Thymus (tissue), 11 donors: ENCODE results near the gene OR51B2. TPM values are rescaled to one million over a fixed set of nuclear protein-coding genes. Genes with fewer than 3 reads are reported as not detected.

ENCODE experiments used
- DNase-seq, 9 donors: peaks; one replicate each; pipeline ENCODE4 v3.0.0-alpha.2; 2013; ENCODE audit warnings: low spot score in 9 of 9, low read depth in 6 of 9, missing footprints in 1 of 9
- H3K27ac ChIP-seq, 2 donors: one replicate each; pipeline ENCODE4 v1.5.1; 2013; ENCODE audit warnings: control low read depth in 1 of 2, low read depth in 1 of 2, low read length in 1 of 2, mild to moderate bottlenecking in 1 of 2, moderate library complexity in 1 of 2
- H3K27me3 ChIP-seq, 2 donors: one replicate each; pipeline ENCODE4 v1.5.1; 2013; ENCODE audit warnings: low read length in 1 of 2; ENCODE audit not compliant: control insufficient read depth in 2 of 2, insufficient read depth in 1 of 2
- H3K36me3 ChIP-seq, 2 donors: one replicate each; pipeline ENCODE4 v1.5.1; 2013; ENCODE audit warnings: low read length in 1 of 2, mild to moderate bottlenecking in 1 of 2, moderate library complexity in 1 of 2; ENCODE audit not compliant: control insufficient read depth in 2 of 2, insufficient read depth in 2 of 2
- H3K4me1 ChIP-seq, 2 donors: one replicate each; pipeline ENCODE4 v1.5.1; 2013; ENCODE audit warnings: low read length in 2 of 2; ENCODE audit not compliant: control insufficient read depth in 2 of 2, insufficient read depth in 2 of 2
- H3K4me3 ChIP-seq, 2 donors: one replicate each; pipeline ENCODE4 v1.5.1; 2013; ENCODE audit warnings: low read length in 2 of 2, control low read depth in 1 of 2, mild to moderate bottlenecking in 1 of 2
- H3K9me3 ChIP-seq, 2 donors: one replicate each; pipeline ENCODE4 v1.5.1; 2013; ENCODE audit warnings: low read length in 1 of 2, mild to moderate bottlenecking in 1 of 2; ENCODE audit not compliant: control insufficient read depth in 2 of 2, insufficient read depth in 1 of 2
- WGBS: extraction: QIAGEN DNeasy Blood & Tissue Kit; methylation state at CpG from one replicate; pipeline ENCODE4 v1.1.7; 2013; 5-methylcytosine and 5-hydroxymethylcytosine counted together
- polyA plus RNA-seq: library from polyadenylated mRNA; stranded (reverse); fragments of 200-250 nt; gene quantifications from one replicate; pipeline ENCODE4 v1.2.3, GENCODE V29; 2013
- total RNA-seq: library from RNA; stranded (reverse); fragments of 120-200 nt; gene quantifications from one replicate; pipeline ENCODE4 v1.2.4, GENCODE V29; 2013
- donor health status: healthy.

OR51B2 gene
- total and polyA plus RNA-seq, 2 donors = 0.07 TPM; not detected in 1

- H3K27ac ChIP-seq = no peak overlapping the region
- WGBS = 31% methylated on average over 3 of the region's 3 CpGs
- peak in 2 of 9 donors; percentile 4 to 27 for DNase-seq
- H3K4me3 ChIP-seq = no peak overlapping the region
- no peaks in the 10 kb centered on the region for H3K4me1 ChIP-seq
- no peaks in the 10 kb centered on the region for H3K9me3 ChIP-seq
- H3K27me3 ChIP-seq = no peaks in the 10 kb centered on the region
- no peaks in the 10 kb centered on the region for H3K36me3 ChIP-seq
Measured at GRCh38 chr11:5280582-5281102, 43.5 kb downstream of the OR51B2 start.

- Histone ChIP-seq H3K9me3 (no peaks in the 10 kb centered on the region), H3K27ac (no peak overlapping the region), H3K27me3 (no peaks in the 10 kb centered on the region), H3K36me3 (no peaks in the 10 kb centered on the region), H3K4me1 (no peaks in the 10 kb centered on the region), H3K4me3 (no peak overlapping the region)
- no peak for DNase-seq
- 93% methylated on average over 4 of the region's 4 CpGs for WGBS
Measured at GRCh38 chr11:5279471-5280090, 44.5 kb downstream of the OR51B2 start.

GRCh38 chr11:5277807-5278382 lies 46.2 kb downstream of the OR51B2 start:
- Histone ChIP-seq H3K27me3 (no peaks in the 10 kb centered on the region), H3K4me3 (no peak overlapping the region), H3K36me3 (no peaks in the 10 kb centered on the region), H3K27ac (no peak overlapping the region), H3K9me3 (no peaks in the 10 kb centered on the region), H3K4me1 (no peaks in the 10 kb centered on the region)
- no peak for DNase-seq
- 45% methylated on average over 1 of the region's 1 CpG for WGBS

GRCh38 chr11:5276697-5277096 lies 47.4 kb downstream of the OR51B2 start:
- Histone ChIP-seq H3K36me3 (no peaks in the 10 kb centered on the region), H3K27ac (no peak overlapping the region), H3K27me3 (no peaks in the 10 kb centered on the region), H3K4me3 (no peak overlapping the region), H3K4me1 (no peaks in the 10 kb centered on the region), H3K9me3 (no peaks in the 10 kb centered on the region)
- WGBS = 88% methylated on average over 2 of the region's 2 CpGs
- DNase-seq = no peak

GRCh38 chr11:5275369-5276110 lies 48.6 kb downstream of the OR51B2 start:
- Histone ChIP-seq H3K27me3 (no peaks in the 10 kb centered on the region), H3K27ac (no peak overlapping the region), H3K4me1 (no peaks in the 10 kb centered on the region), H3K4me3 (no peak overlapping the region), H3K9me3 (no peaks in the 10 kb centered on the region), H3K36me3 (no peaks in the 10 kb centered on the region)
- no peak for DNase-seq
- WGBS = 95% methylated on average over 6 of the region's 6 CpGs

- no peak for DNase-seq
- 92% methylated on average over 5 of the region's 5 CpGs for WGBS
Measured at GRCh38 chr11:5274395-5274794, 49.7 kb downstream of the OR51B2 start.

More at GRCh38 chr11:5274395-5274794, 49.7 kb downstream of the OR51B2 start:
- Histone ChIP-seq H3K27ac (no peak overlapping the region), H3K4me1 (no peaks in the 10 kb centered on the region), H3K27me3 (no peaks in the 10 kb centered on the region), H3K9me3 (no peaks in the 10 kb centered on the region), H3K36me3 (no peaks in the 10 kb centered on the region), H3K4me3 (no peak overlapping the region)

Other genes starting within 250 kb of the OR51B2 start
- not detected for gene OR52A5, start 185.9 kb downstream of the OR51B2 start, total RNA-seq
- not detected for gene OR52A5, start 185.9 kb downstream of the OR51B2 start, polyA plus RNA-seq
- not detected for gene OR52A1, start 169.5 kb downstream of the OR51B2 start, total RNA-seq
- not detected for gene OR52A1, start 169.5 kb downstream of the OR51B2 start, polyA plus RNA-seq
- not detected for gene OR51V1, start 123.6 kb downstream of the OR51B2 start, total RNA-seq
- gene OR51V1, start 123.6 kb downstream of the OR51B2 start, polyA plus RNA-seq = not detected
- gene HBB, start 97.2 kb downstream of the OR51B2 start, total RNA-seq = 341 TPM
- 22.3 TPM for gene HBB, start 97.2 kb downstream of the OR51B2 start, polyA plus RNA-seq
- gene HBD, start 89.8 kb downstream of the OR51B2 start, total RNA-seq = 1.1 TPM
- gene HBD, start 89.8 kb downstream of the OR51B2 start, polyA plus RNA-seq = 1.3 TPM
- 612 TPM for gene HBG1, start 74.4 kb downstream of the OR51B2 start, total RNA-seq
- gene HBG1, start 74.4 kb downstream of the OR51B2 start, polyA plus RNA-seq = 0.41 TPM
- 5,270 TPM for gene HBG2, start 69.5 kb downstream of the OR51B2 start, total RNA-seq
- 1.0 TPM for gene HBG2, start 69.5 kb downstream of the OR51B2 start, polyA plus RNA-seq
- gene HBE1, start 54.4 kb downstream of the OR51B2 start, total RNA-seq = 5.5 TPM
- gene HBE1, start 54.4 kb downstream of the OR51B2 start, polyA plus RNA-seq = 1.8 TPM
- gene OR51B4, start 22.4 kb downstream of the OR51B2 start, total RNA-seq = not detected
- not detected for gene OR51B4, start 22.4 kb downstream of the OR51B2 start, polyA plus RNA-seq
- gene OR51B5, start 19.2 kb upstream of the OR51B2 start, total RNA-seq = 0.14 TPM
- gene OR51B5, start 19.2 kb upstream of the OR51B2 start, polyA plus RNA-seq = 0.21 TPM
- not detected for gene OR51B6, start 27.2 kb upstream of the OR51B2 start, total RNA-seq
- gene OR51B6, start 27.2 kb upstream of the OR51B2 start, polyA plus RNA-seq = not detected
- gene OR51M1, start 59.5 kb upstream of the OR51B2 start, total RNA-seq = not detected
- gene OR51M1, start 59.5 kb upstream of the OR51B2 start, polyA plus RNA-seq = 0.02 TPM
- gene OR51Q1, start 97.8 kb upstream of the OR51B2 start, total RNA-seq = not detected
- not detected for gene OR51Q1, start 97.8 kb upstream of the OR51B2 start, polyA plus RNA-seq
- not detected for gene OR51I1, start 117.2 kb upstream of the OR51B2 start, total RNA-seq
- gene OR51I1, start 117.2 kb upstream of the OR51B2 start, polyA plus RNA-seq = not detected
- gene OR51I2, start 125.0 kb upstream of the OR51B2 start, total RNA-seq = not detected
- gene OR51I2, start 125.0 kb upstream of the OR51B2 start, polyA plus RNA-seq = not detected
- gene OR52D1, start 164.4 kb upstream of the OR51B2 start, total RNA-seq = not detected
- not detected for gene OR52D1, start 164.4 kb upstream of the OR51B2 start, polyA plus RNA-seq
- under 0.01 TPM for gene UBQLN3, start 185.7 kb upstream of the OR51B2 start, total RNA-seq
- 0.07 TPM for gene UBQLN3, start 185.7 kb upstream of the OR51B2 start, polyA plus RNA-seq
- gene UBQLNL, start 192.4 kb upstream of the OR51B2 start, total RNA-seq = 0.09 TPM
- 1.5 TPM for gene UBQLNL, start 192.4 kb upstream of the OR51B2 start, polyA plus RNA-seq
- gene OR52H1, start 224.2 kb upstream of the OR51B2 start, total RNA-seq = 0.05 TPM
- not detected for gene OR52H1, start 224.2 kb upstream of the OR51B2 start, polyA plus RNA-seq